Stimulated activated CD8-positive, alpha-beta memory T cell treated with anti-CD3 and anti-CD28 coated beads, Interleukin-2, amount 100 ng/mL, for 48 hours (primary cell): ENCODE results near the gene TMPRSS3.

Source experiments
- DNase-seq, 2 donors: peaks; one replicate each; pipeline ENCODE4 v3.0.0-alpha.2; 2020; ENCODE audit warnings: low read depth in 2 of 2

Gene TMPRSS3

GRCh38 chr21:42373196-42373907 is 22.5 kb downstream of the TMPRSS3 start:
- DNase-seq = peak; percentile 37 to 47

DNA sequence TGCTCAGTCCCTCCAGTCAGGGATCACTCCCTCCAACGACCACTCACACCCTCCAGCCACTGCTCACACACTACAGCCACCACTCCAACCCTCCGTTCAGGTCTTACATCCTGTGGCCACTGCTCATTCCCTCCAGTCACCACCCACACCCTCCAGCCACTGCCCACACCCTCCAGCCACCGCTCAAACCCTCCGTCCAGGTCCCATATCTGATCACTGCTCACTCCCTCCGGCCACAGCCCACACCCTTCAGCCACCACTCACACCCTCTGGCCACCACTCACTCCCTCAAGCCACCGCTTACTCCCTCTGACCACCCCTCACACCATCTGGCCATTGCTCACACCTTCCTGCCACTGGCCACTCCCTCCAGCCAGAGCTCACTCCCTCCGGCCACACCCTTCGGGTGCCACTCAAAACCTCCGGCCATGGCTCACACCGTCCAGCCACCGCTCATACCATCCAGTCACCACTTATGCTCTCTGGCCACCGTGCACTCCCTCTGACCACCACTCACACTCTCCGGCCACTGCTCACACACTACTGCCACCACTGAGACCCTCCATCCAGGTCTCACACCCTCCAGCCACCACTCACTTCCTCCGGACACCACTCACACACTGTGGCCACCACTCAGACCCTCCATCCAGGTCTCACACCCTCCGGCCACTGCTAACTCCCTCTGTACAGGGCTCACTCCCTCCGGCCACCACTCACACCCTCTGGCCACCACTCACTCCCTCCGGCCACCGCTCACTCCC is 24.8 kb downstream of the TMPRSS3 start:
- DNase-seq = no peak

- no peak for DNase-seq
Measured at GRCh38 chr21:42369821-42370220, 26.0 kb downstream of the TMPRSS3 start.

DNA sequence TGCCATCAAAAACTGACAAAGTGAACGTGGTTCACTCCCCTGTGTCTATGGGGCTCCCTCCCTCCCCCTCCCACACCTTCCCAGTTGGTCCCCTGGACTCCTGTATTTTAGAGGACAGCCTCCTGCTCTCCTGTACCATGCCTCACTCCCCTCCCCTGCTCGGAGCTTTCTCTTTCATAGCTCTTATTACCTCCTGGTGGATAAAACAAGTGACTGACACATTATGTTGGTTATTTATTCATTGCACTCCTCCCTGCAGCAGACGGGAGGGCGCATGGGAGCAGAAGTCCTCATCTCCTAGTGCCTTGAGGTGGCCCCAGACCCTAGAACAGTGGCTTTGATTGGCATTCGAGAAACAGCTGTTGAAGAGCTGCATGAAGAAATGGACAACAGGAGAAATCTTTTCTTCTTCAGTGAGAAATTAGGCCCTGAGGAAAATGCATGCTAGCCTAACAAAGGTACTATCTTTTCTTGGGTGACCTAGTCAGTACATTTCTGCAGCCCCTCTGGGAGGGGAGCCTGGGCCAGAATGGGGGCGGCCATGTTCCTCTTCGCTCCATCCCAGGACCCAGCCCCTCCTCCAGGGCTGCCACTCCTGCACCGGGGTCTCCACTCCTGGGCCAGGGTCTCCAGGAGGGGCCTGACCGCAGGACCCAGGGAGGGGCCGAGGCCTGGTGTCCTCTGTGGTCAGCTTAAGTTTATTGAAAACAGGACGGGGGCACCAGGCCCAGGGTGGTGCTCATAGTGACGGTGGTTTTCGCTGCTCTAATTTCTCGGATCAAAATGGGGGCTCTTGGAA is 28.3 kb downstream of the TMPRSS3 start:
- no peak for DNase-seq

GRCh38 chr21:42366292-42367010 is 29.4 kb downstream of the TMPRSS3 start, which contains the start of gene TFF1:
TSS of gene TFF1 (minus strand) at chr21:42366535. CDS start at chr21:42366495, 40 bp downstream.
- DNase-seq = no peak

DNA sequence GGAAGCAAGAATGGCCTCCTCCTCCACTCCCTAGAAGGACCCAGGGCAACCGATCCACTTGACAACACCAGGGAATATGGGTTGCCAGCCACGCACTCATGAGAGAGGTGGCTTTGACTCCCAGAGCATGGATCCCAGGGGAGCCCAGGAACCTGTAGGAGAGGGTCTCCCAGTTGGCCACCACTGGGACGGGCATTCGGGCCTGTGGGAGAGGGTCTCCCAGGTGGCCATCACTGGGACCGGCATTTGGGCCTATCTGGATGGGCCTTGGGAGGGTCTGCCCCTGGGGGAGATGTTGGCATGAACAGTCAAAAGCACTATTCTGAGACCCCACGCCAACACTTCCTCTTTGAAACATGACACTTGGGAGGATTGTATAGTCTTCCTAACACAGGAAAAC is 30.1 kb downstream of the TMPRSS3 start:
- no peak for DNase-seq

- DNase-seq = no peak
Measured at GRCh38 chr21:42364304-42364865, 31.5 kb downstream of the TMPRSS3 start.

DNA sequence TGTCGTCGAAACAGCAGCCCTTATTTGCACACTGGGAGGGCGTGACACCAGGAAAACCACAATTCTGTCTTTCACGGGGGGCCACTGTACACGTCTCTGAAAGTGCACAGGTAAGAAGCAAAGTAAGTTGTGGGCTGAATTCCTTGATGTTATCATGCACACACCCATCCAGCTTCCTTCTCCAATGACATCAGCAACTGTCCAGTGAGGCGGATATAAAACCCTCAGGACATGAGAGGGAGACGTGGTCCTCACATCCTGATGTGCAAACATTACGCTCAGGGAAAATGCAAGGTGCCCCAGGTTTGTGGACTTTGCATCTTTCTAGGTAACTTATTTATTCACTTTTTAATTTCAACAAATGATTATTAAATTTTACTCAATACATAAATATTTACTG is 32.5 kb downstream of the TMPRSS3 start:
- no peak for DNase-seq

GRCh38 chr21:42362700-42363099 is 33.2 kb downstream of the TMPRSS3 start:
- DNase-seq = no peak

DNA sequence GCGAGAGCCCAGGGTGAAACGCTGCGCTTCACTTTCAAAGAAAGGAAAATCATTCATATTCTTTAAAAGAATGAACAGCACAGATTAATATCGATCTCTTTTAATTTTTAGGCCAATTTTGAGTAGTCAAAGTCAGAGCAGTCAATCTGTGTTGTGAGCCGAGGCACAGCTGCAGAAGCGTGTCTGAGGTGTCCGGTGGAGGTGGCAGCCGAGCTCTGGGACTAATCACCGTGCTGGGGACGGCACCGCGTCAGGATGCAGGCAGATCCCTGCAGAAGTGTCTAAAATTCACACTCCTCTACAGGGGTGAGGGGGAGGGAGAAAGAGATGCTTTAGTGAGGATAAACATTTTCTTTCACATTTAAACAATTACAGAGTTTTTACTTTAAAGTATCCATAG is 33.7 kb downstream of the TMPRSS3 start:
- no peak for DNase-seq

GRCh38 chr21:42361286-42361685 is 34.6 kb downstream of the TMPRSS3 start:
- no peak for DNase-seq

DNA sequence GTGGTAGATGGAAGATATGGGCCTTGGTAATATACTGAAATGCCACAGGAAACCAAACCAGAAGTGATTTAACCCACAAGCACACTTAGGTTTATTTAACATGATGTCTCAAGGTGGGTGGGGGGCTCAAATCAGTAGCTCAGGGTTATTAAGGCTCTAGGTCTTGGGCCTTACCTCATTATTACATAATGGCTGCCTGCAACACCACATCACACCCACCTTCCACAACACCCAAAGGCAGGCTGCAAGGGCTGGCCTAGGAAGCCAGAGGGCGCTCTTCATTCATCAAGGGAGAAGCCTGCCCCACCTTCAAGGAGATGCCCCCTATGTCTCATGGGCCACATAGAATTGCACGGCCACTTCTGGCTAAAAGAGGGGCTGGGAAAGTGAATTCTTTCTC is 35.5 kb downstream of the TMPRSS3 start:
- peak in 1 of 2 donors; percentile 28 for DNase-seq

GRCh38 chr21:42358937-42359336 is 36.9 kb downstream of the TMPRSS3 start:
- DNase-seq = no peak

GRCh38 chr21:42358261-42358660 is 37.6 kb downstream of the TMPRSS3 start:
- no peak for DNase-seq

DNA sequence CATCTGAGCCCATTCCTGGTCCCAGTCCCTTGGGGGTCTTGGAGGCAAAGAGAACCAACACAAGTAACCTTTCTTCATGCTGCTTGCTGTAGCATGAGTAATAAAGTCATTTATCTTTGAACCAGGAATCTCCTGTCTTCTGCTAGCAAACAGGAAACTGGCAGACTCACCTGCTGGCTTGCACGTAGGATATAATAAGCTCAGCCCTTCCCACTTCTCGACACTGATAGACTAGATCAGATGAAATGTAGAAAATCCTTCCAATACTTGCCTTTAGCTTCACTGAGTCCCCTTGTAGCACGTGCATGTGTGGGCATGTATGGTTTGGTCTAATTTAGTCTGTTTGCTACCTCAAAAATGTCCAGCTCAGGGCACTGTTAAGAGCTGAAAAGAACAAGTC is 38.5 kb downstream of the TMPRSS3 start:
- DNase-seq = no peak

- no peak for DNase-seq
Measured at GRCh38 chr21:42356650-42357049, 39.2 kb downstream of the TMPRSS3 start.

DNA sequence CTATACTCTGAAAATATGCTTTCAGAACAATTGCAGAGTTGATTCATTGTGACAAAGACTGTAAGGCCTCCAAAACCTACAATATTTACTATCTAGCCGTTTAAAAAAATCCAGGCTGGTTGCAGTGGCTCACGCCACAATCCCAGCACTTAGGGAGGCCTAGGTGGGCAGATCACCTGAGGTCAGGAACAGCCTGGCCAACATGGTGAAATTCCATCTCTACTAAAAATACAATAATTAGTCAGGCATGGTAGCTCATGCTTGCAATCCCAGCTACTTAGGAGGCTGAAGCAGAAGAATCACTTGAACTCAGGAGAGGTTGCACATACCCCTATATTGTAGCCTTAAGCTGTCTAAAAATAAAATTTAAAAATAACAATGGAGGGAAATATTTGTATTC is 39.8 kb downstream of the TMPRSS3 start:
- DNase-seq = no peak

- DNase-seq = no peak
Measured at GRCh38 chr21:42353623-42354022, 42.2 kb downstream of the TMPRSS3 start.

DNA sequence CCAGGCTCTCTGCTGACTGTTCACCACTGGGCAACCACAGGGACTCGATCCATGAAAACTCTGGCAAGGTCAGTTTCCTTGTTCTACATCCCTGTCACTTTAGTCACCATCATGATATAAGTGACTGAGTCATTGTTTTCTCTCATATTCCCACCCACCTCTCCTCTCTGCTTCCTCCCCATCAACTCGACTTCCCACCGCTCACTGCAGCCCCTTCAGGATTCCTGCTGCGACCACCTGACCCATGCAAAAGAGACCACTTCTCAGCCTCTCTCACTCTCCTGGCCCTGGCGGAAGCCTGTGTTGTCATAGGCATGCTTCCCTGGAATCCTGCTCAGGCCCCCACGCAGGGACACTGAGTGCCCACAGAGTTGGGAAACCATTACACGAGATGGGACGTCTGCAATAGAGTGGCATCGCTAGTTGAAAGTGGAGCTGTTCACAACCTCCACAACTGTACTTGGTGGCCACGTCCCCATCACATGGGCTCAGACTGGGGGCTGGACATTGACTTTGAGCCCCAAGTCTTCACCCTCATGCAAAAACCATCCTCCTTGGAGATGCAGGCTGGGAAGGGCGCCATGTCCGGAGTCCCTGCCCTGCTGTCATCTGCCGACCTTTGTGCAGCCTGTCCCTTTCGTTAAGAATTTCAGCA is 43.3 kb downstream of the TMPRSS3 start:
- no peak for DNase-seq

DNA sequence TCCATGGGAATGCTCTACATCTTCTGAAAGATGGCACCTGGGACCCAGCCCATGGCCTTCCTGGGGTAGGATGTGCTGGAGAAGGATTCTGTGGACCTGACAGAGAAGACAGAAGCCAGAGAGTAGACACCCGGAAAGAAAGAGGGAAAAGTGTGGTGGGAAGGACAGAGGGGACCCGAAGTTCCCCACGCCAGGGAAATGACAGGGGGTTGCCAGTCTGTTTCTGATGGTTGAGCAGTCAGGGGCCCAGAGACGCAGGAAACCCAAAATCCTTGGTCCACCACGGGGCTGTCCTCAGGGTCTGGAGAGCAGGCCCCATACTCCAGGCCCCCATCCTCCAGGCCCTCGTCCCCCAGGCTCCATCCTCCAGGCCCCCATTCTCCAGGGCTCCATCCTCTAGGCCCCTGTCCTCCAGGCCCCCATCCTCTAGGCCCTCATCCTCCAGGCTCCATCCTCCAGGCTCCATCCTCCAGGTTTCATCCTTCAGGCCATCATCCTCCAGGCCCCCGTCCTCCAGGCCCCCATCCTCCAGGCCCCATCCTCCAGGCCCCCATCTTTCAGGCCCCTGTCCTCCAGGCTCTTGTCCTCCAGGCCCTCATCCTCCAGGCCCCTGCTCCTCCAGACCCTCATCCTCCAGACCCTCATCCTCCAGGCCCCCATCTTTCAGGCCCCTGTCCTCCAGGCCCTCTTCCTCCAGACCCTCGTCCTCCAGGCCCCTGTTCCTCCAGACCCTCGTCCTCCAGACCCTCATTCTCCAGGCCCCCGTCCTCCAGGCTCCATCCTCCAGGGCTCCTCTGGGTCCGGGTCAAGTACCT is 44.0 kb downstream of the TMPRSS3 start:
- DNase-seq = no peak
